Panc1 (cell line): Measurements from ENCODE around the gene ZFYVE27. TPM values are rescaled to one million over a fixed set of nuclear protein-coding genes. Genes with fewer than 3 reads are reported as not detected.

Source experiments
- ATAC-seq: fragments of 200-7000 bp; cut with Tn5 transposase; 2 replicates; pipeline ENCODE4 v1.9.1; 2020; ENCODE audit warnings: mild to moderate bottlenecking, moderate library complexity
- BruUV-seq: library from RNA; stranded (reverse); fragments of 400-500 nt; replicated peaks from 2 replicates; lab custom pipeline; 2021; lab: Mats Ljungman, UMichigan
- CTCF ChIA-PET: fragments of 300-600 bp; sonication (Branson Sonifier 250); formaldehyde crosslinking; loops from one replicate; lab custom pipeline; 2022; ENCODE audit warnings: antibody characterized with exemption; lab: Charles Lee
- POLR2A ChIA-PET: fragments of 300-600 bp; sonication (Branson Sonifier 250); formaldehyde crosslinking; loops from one replicate; lab custom pipeline; 2022; ENCODE audit warnings: antibody characterized with exemption; lab: Charles Lee
- DNase-seq: peaks from one replicate; pipeline ENCODE4 v3.0.0-alpha.2; 2010; ENCODE audit warnings: low read depth, low spot score
- H3K27ac ChIP-seq: 2 replicates; pipeline ENCODE4 v1.5.1; 2011; ENCODE audit warnings: mild to moderate bottlenecking, low read length, inconsistent platforms
- H3K27me3 ChIP-seq: fragments of 200-500 bp; sonication (Bioruptor generic); 2 replicates; pipeline ENCODE4 v1.6.0; 2014; ENCODE audit warnings: low read length, inconsistent platforms; ENCODE audit not compliant: control insufficient read depth, insufficient read depth
- H3K36me3 ChIP-seq: fragments of 200-500 bp; sonication (Bioruptor generic); 2 replicates; pipeline ENCODE4 v1.5.1; 2014; ENCODE audit warnings: inconsistent platforms, mild to moderate bottlenecking, low read length, moderate library complexity; ENCODE audit not compliant: control insufficient read depth, insufficient read depth
- H3K4me1 ChIP-seq: 2 replicates; pipeline ENCODE4 v1.5.1; 2011; ENCODE audit warnings: inconsistent platforms, mild to moderate bottlenecking, low read length, moderate library complexity; ENCODE audit not compliant: control insufficient read depth, insufficient read depth
- H3K4me3 ChIP-seq, 2 experiments: 2 replicates each; pipeline ENCODE4 v1.5.1; 2011 to 2012; ENCODE audit warnings: low read depth in 2 of 2, low read length in 2 of 2, mild to moderate bottlenecking in 2 of 2, inconsistent platforms in 1 of 2, moderate library complexity in 1 of 2
- H3K9me3 ChIP-seq: fragments of 200-500 bp; sonication (Bioruptor generic); 2 replicates; pipeline ENCODE4 v1.5.1; 2014; ENCODE audit warnings: low read depth, mild to moderate bottlenecking, inconsistent platforms, low read length, moderate library complexity; ENCODE audit not compliant: control insufficient read depth, insufficient read depth
- CTCF ChIP-seq: fragments of 450-650 bp; IDR thresholded peaks from 2 replicates; pipeline ENCODE4 v1.5.1; 2017; ENCODE audit warnings: mild to moderate bottlenecking
- POLR2AphosphoS5 ChIP-seq: IDR thresholded peaks from 2 replicates; pipeline ENCODE4 v1.6.1; 2012; ENCODE audit warnings: mild to moderate bottlenecking, low read depth, low read length, moderate library complexity
- REST ChIP-seq, 2 experiments: IDR thresholded peaks; 2 replicates each; pipeline ENCODE4 v1.6.1; 2011 to 2012; ENCODE audit warnings: low read depth in 2 of 2, control low read depth in 1 of 2, low read length in 1 of 2, mild to moderate bottlenecking in 1 of 2, moderate library complexity in 1 of 2; ENCODE audit not compliant: insufficient read depth in 1 of 2
- SIN3A ChIP-seq: IDR thresholded peaks from 2 replicates; pipeline ENCODE4 v1.6.1; 2012; ENCODE audit warnings: low read depth, mild to moderate bottlenecking, low read length, moderate library complexity, borderline replicate concordance; ENCODE audit not compliant: insufficient read depth
- TCF7L2 ChIP-seq: IDR thresholded peaks from 2 replicates; pipeline ENCODE4 v1.6.1; 2011; ENCODE audit warnings: mild to moderate bottlenecking, low read depth, low read length, inconsistent platforms
- in situ Hi-C: cut with HindIII; loops from 2 replicates; pipeline ENCODE4 v1.10.0; 2016; ENCODE audit warnings: low sequenced_read_pairs, low pct_unique_long_range_greater_than_20kb
- intact Hi-C: fragments of 100-400 bp; cut with micrococcal nuclease; formaldehyde crosslinking; loops from one replicate; pipeline ENCODE4 v1.10.0; 2022; ENCODE audit not compliant: unreplicated experiment
- total RNA-seq: library from RNA; stranded (reverse); gene quantifications from one replicate; pipeline ENCODE4 v1.2.1, GENCODE V29; 2021; ENCODE audit not compliant: unreplicated experiment

Gene ZFYVE27
- total RNA-seq, 1 experiment from 2014 or later, result 37.9 TPM

GRCh38 chr10:97718178-97718577, 18.8 kb upstream of the ZFYVE27 start:
- TF ChIP-seq SIN3A (no peak), CTCF (no peak), TCF7L2 (no peak), REST (IDR thresholded peaks at IDR 0.05; ENCODE audit: insufficient read depth in 1 of 2, low read depth in 2 of 2, low read length in 1 of 2) (no peak), POLR2AphosphoS5 (no peak)
- 0 out of 2 replicates have a peak, but pooled peaks cover 4% of the 10 kb centered on the region for H3K36me3 ChIP-seq
- peaks cover 17% of the 10 kb centered on the region for H3K4me1 ChIP-seq
- BruUV-seq, result no TSS peak
- in situ Hi-C loops, result no loop called here
- intact Hi-C loops, result no loop called here
- CTCF ChIA-PET, result no interaction called here
- no peaks in the 10 kb centered on the region for H3K9me3 ChIP-seq
- no peak overlapping the region for H3K4me3 ChIP-seq
- POLR2A ChIA-PET, result no interaction called here
- DNase-seq (no peak), ATAC-seq (no peak)
- H3K27ac ChIP-seq, result no peak overlapping the region
- H3K27me3 ChIP-seq, result no peaks in the 10 kb centered on the region

- Histone ChIP-seq H3K4me3 (no peak overlapping the region), H3K27me3 (no peaks in the 10 kb centered on the region), H3K27ac (no peak overlapping the region), H3K9me3 (no peaks in the 10 kb centered on the region), H3K36me3 (0 out of 2 replicates have a peak, but pooled peaks cover 4% of the 10 kb centered on the region), H3K4me1 (peaks cover 17% of the 10 kb centered on the region)
- TF ChIP-seq REST (IDR thresholded peaks at IDR 0.05; ENCODE audit: insufficient read depth in 1 of 2, low read depth in 2 of 2, low read length in 1 of 2) (no peak), POLR2AphosphoS5 (no peak), CTCF (no peak), SIN3A (no peak), TCF7L2 (no peak)
- in situ Hi-C loops (no loop called here), intact Hi-C loops (no loop called here)
- DNase-seq (no peak), ATAC-seq (no peak)
- BruUV-seq, result no TSS peak
- ChIA-PET CTCF (interaction anchor here (0.6 kb wide), 1 partner anchor 314 kb away, joined by 3 read pairs; no protein-coding TSS in a partner anchor), POLR2A (no interaction called here)
Measured at GRCh38 chr10:97718659-97719142, 18.2 kb upstream of the ZFYVE27 start.
